Measurements from ENCODE around the gene ARHGEF7.

ARHGEF7 gene

GRCh38 chr13:111344471-111345191, 229.5 kb downstream of the ARHGEF7 start:
- peak; percentile 91 for DNase-seq (ENCODE audit: low read depth, low spot score)

GRCh38 chr13:111345682-111346081, 230.6 kb downstream of the ARHGEF7 start:
- DNase-seq (ENCODE audit: low read depth, low spot score) = no peak

- no peak for DNase-seq (ENCODE audit: low read depth, low spot score)
Measured at GRCh38 chr13:111346101-111346680, 231.1 kb downstream of the ARHGEF7 start.

- no peak for DNase-seq (ENCODE audit: low read depth, low spot score)
Measured at GRCh38 chr13:111347438-111347837, 232.3 kb downstream of the ARHGEF7 start.

GRCh38 chr13:111353508-111353907, 238.4 kb downstream of the ARHGEF7 start:
- no peak for DNase-seq (ENCODE audit: low read depth, low spot score)

GRCh38 chr13:111354789-111355188, 239.7 kb downstream of the ARHGEF7 start:
- DNase-seq (ENCODE audit: low read depth, low spot score) = no peak
